Measurements from ENCODE around the gene WBP2. TPM values are rescaled to one million over a fixed set of nuclear protein-coding genes. Genes with fewer than 3 reads are reported as not detected.
"Not testable (repeated sequence)": the region's sequence is repeated elsewhere in the genome, so short reads cannot be mapped to it uniquely, and the experiment has no call there.

WBP2 gene
- total and polyA plus RNA-seq, 7 experiments from 2014 or later: 84.8 to 159 (median 99.4) TPM

GRCh38 chr17:75854101-75854748 is 910 bp downstream of the WBP2 start:
- Histone ChIP-seq H3K4me1 (ENCODE audit: control insufficient read depth in 2 of 2, insufficient read depth in 2 of 2, low read length in 2 of 2) (peaks cover 19 to 25% of the 10 kb centered on the region in 2 donors), H3K36me3 (ENCODE audit: control insufficient read depth in 2 of 3, insufficient read depth in 3 of 3, low read length in 3 of 3) (peaks cover 11 to 24% (median 11%) of the 10 kb centered on the region in 3 experiments), H3K9me3 (ENCODE audit: control insufficient read depth in 2 of 3, low read length in 3 of 3) (no peaks in the 10 kb centered on the region), H3K27me3 (ENCODE audit: control insufficient read depth in 2 of 2, insufficient read depth in 2 of 2, low read length in 2 of 2) (no peaks in the 10 kb centered on the region), H3K27ac (ENCODE audit: low read depth, low read length) (peak overlapping the region; percentile 85), H3K4me3 (ENCODE audit: low read length) (peak overlapping the region; percentile 68)
- peaks cover 0 to 15% (median 0%) of the 10 kb centered on the region in 5 donors for H3K36me3 Mint-ChIP-seq
- ATAC-seq: no peak
- POLR2A ChIA-PET: interaction anchor here (0.6 to 16.6 kb wide), 17 partner anchors 8 to 583 kb away, joined by 3 to 354 read pairs (median 18); partner anchors contain the start of genes GALK1, MIF4GD, MRPL38 and TRIM47
- no peaks in the 10 kb centered on the region for H3K9me3 Mint-ChIP-seq
- no peak overlapping the region for H3K4me3 Mint-ChIP-seq
- H3K4me1 Mint-ChIP-seq: peaks cover 19 to 51% (median 36%) of the 10 kb centered on the region in 7 donors
- intact Hi-C loops (cut with micrococcal nuclease): loop anchor here in 1 of 2 donors (2.0 kb wide), 3 partner anchors 27 to 873 kb away; partner anchors contain the start of genes JMJD6, METTL23 and UBALD2
- no peak for DNase-seq
- CTCF ChIA-PET: interaction anchor here (1.0 to 4.3 kb wide), 11 partner anchors 9 to 160 kb away, joined by 3 to 17 read pairs (median 4); partner anchors contain the start of genes GALK1, UNC13D and UNK
- H3K27me3 Mint-ChIP-seq: no peaks in the 10 kb centered on the region
- no peak overlapping the region for H3K27ac Mint-ChIP-seq

- no peak overlapping the region for H3K4me3 ChIP-seq (ENCODE audit: low read length)
- no peaks in the 10 kb centered on the region for H3K9me3 ChIP-seq (ENCODE audit: control insufficient read depth in 2 of 3, low read length in 3 of 3)
- peak overlapping the region in 6 of 9 donors; percentile 44 to 84 (median 66) for H3K27ac Mint-ChIP-seq
- POLR2A ChIA-PET: interaction anchor here (1.4 to 16.6 kb wide), 11 partner anchors 9 to 89 kb away, joined by 6 to 354 read pairs (median 40); partner anchors contain the start of genes GALK1, MRPL38, TRIM47 and TRIM65
- H3K36me3 ChIP-seq (ENCODE audit: control insufficient read depth in 2 of 3, insufficient read depth in 3 of 3, low read length in 3 of 3): peaks cover 12 to 32% (median 13%) of the 10 kb centered on the region in 3 experiments
- H3K4me1 Mint-ChIP-seq: peaks cover 19 to 49% (median 30%) of the 10 kb centered on the region in 7 donors
- CTCF ChIA-PET: interaction anchor here (1.1 to 4.3 kb wide), 6 partner anchors 9 to 100 kb away, joined by 3 to 17 read pairs (median 5); partner anchors contain the start of genes GALK1 and UNC13D
- peaks cover 19 to 24% of the 10 kb centered on the region in 2 donors for H3K4me1 ChIP-seq (ENCODE audit: control insufficient read depth in 2 of 2, insufficient read depth in 2 of 2, low read length in 2 of 2)
- peaks cover 0 to 19% (median 4%) of the 10 kb centered on the region in 5 donors for H3K36me3 Mint-ChIP-seq
- intact Hi-C loops (cut with micrococcal nuclease): no loop called here
- H3K27me3 ChIP-seq (ENCODE audit: control insufficient read depth in 2 of 2, insufficient read depth in 2 of 2, low read length in 2 of 2): no peaks in the 10 kb centered on the region
- no peak overlapping the region for H3K27ac ChIP-seq (ENCODE audit: low read depth, low read length)
- ATAC-seq (no peak), DNase-seq (no peak)
- H3K9me3 Mint-ChIP-seq: no peaks in the 10 kb centered on the region
- no peaks in the 10 kb centered on the region for H3K27me3 Mint-ChIP-seq
- peak overlapping the region in 5 of 10 donors; percentile 56 to 66 (median 60) for H3K4me3 Mint-ChIP-seq
Observed at GRCh38 chr17:75853433-75853832, 1.7 kb downstream of the WBP2 start.

DNA sequence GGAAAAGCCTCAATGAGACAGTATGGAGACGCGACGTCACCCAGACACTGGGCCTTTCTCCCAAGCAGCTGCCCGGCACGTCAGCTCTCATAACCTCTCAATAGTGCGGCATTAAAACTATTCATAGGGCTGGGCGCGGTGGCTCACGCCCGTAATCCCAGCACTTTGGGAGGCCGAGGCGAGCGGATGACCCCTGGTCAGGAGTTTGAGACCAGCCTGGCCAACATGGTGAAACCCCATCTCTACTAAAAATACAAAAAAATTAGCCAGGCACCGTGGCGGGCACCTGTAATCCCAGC is 3.5 kb downstream of the WBP2 start:
- intact Hi-C loops (cut with micrococcal nuclease); CTCF ChIA-PET; H3K27me3 Mint-ChIP-seq; DNase-seq; H3K9me3 Mint-ChIP-seq; H3K27ac Mint-ChIP-seq; H3K4me3 ChIP-seq (ENCODE audit: low read length); H3K27me3 ChIP-seq (ENCODE audit: control insufficient read depth in 2 of 2, insufficient read depth in 2 of 2, low read length in 2 of 2); H3K27ac ChIP-seq (ENCODE audit: low read depth, low read length); ATAC-seq; H3K9me3 ChIP-seq (ENCODE audit: control insufficient read depth in 2 of 3, low read length in 3 of 3): not testable (repeated sequence)
- H3K36me3 Mint-ChIP-seq: peaks cover 0 to 29% (median 6%) of the 10 kb centered on the region in 5 donors
- H3K4me1 ChIP-seq (ENCODE audit: control insufficient read depth in 2 of 2, insufficient read depth in 2 of 2, low read length in 2 of 2): peaks cover 19 to 24% of the 10 kb centered on the region in 2 donors
- peaks cover 19 to 49% (median 28%) of the 10 kb centered on the region in 7 donors for H3K4me1 Mint-ChIP-seq
- H3K4me3 Mint-ChIP-seq: peak overlapping the region in 1 of 10 donors; percentile 27
- POLR2A ChIA-PET: interaction anchor here (0.5 to 16.6 kb wide), 5 partner anchors 19 to 75 kb away, joined by 4 to 354 read pairs (median 40); partner anchors contain the start of genes MRPL38, TRIM47 and TRIM65
- peaks cover 13 to 50% (median 24%) of the 10 kb centered on the region in 3 experiments for H3K36me3 ChIP-seq (ENCODE audit: control insufficient read depth in 2 of 3, insufficient read depth in 3 of 3, low read length in 3 of 3)

- Mint-ChIP-seq H3K4me1 (peaks cover 14 to 44% (median 24%) of the 10 kb centered on the region in 7 donors), H3K4me3 (no peak overlapping the region), H3K9me3 (no peaks in the 10 kb centered on the region), H3K27me3 (no peaks in the 10 kb centered on the region), H3K36me3 (peaks cover 0 to 35% (median 6%) of the 10 kb centered on the region in 5 donors), H3K27ac (no peak overlapping the region)
- H3K4me3 ChIP-seq (ENCODE audit: low read length): no peak overlapping the region
- DNase-seq (no peak), ATAC-seq (no peak)
- POLR2A ChIA-PET: interaction anchor here (0.9 to 16.6 kb wide), 5 partner anchors 14 to 87 kb away, joined by 3 to 354 read pairs (median 6); partner anchors contain the start of genes GALK1 and TRIM47
- H3K36me3 ChIP-seq (ENCODE audit: control insufficient read depth in 2 of 3, insufficient read depth in 3 of 3, low read length in 3 of 3): peaks cover 13 to 56% (median 24%) of the 10 kb centered on the region in 3 experiments
- no peaks in the 10 kb centered on the region for H3K9me3 ChIP-seq (ENCODE audit: control insufficient read depth in 2 of 3, low read length in 3 of 3)
- no peak overlapping the region for H3K27ac ChIP-seq (ENCODE audit: low read depth, low read length)
- H3K4me1 ChIP-seq (ENCODE audit: control insufficient read depth in 2 of 2, insufficient read depth in 2 of 2, low read length in 2 of 2): peaks cover 14 to 18% of the 10 kb centered on the region in 2 donors
- CTCF ChIA-PET: interaction anchor here (0.6 kb wide), 1 partner anchor 10 kb away, joined by 3 read pairs; no protein-coding TSS in a partner anchor
- no peaks in the 10 kb centered on the region for H3K27me3 ChIP-seq (ENCODE audit: control insufficient read depth in 2 of 2, insufficient read depth in 2 of 2, low read length in 2 of 2)
- intact Hi-C loops (cut with micrococcal nuclease): no loop called here
Observed at GRCh38 chr17:75850928-75851692, 4.0 kb downstream of the WBP2 start.

DNA sequence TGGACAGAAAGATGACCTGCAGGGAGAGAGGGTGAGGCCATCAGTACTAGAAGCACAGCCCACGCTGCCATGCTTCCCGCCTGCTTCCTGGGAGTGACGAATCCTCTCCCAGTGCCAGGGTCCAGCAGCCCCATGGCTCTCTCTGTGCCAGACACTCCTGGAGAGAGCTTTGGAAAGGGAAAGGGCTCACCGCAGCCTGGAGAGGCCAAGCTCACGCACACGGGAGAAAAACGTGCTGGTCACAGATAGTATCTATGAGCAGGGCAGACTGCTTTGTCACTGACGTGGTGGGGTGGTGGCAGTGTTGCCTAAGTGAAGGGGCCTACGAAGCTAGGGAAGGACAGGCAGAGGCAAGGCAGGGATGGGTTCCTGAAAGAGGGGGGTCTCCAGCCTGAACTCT is 5.4 kb downstream of the WBP2 start:
- H3K27me3 Mint-ChIP-seq: no peaks in the 10 kb centered on the region
- CTCF ChIA-PET: interaction anchor here (0.9 kb wide), 1 partner anchor 56 kb away, joined by 3 read pairs; no protein-coding TSS in a partner anchor
- no peaks in the 10 kb centered on the region for H3K9me3 Mint-ChIP-seq
- no peak for DNase-seq
- no peak overlapping the region for H3K4me3 Mint-ChIP-seq
- H3K27ac Mint-ChIP-seq: peak overlapping the region in 3 of 9 donors; percentile 18 to 47 (median 31)
- no peak overlapping the region for H3K27ac ChIP-seq (ENCODE audit: low read depth, low read length)
- H3K36me3 ChIP-seq (ENCODE audit: control insufficient read depth in 2 of 3, insufficient read depth in 3 of 3, low read length in 3 of 3): peaks cover 13 to 62% (median 24%) of the 10 kb centered on the region in 3 experiments
- H3K4me3 ChIP-seq (ENCODE audit: low read length): no peak overlapping the region
- H3K4me1 ChIP-seq (ENCODE audit: control insufficient read depth in 2 of 2, insufficient read depth in 2 of 2, low read length in 2 of 2): peaks cover 18 to 25% of the 10 kb centered on the region in 2 donors
- POLR2A ChIA-PET: interaction anchor here (0.7 to 16.6 kb wide), 7 partner anchors 9 to 85 kb away, joined by 3 to 238 read pairs (median 3); partner anchors contain the start of gene GALK1
- intact Hi-C loops (cut with micrococcal nuclease): loop anchor here in 1 of 2 donors (2.0 kb wide), 1 partner anchor 17 kb away; no protein-coding TSS in a partner anchor
- no peaks in the 10 kb centered on the region for H3K9me3 ChIP-seq (ENCODE audit: control insufficient read depth in 2 of 3, low read length in 3 of 3)
- ATAC-seq: no peak
- peaks cover 18 to 53% (median 27%) of the 10 kb centered on the region in 7 donors for H3K4me1 Mint-ChIP-seq
- no peaks in the 10 kb centered on the region for H3K27me3 ChIP-seq (ENCODE audit: control insufficient read depth in 2 of 2, insufficient read depth in 2 of 2, low read length in 2 of 2)
- H3K36me3 Mint-ChIP-seq: peaks cover 0 to 36% (median 6%) of the 10 kb centered on the region in 5 donors

- no peak overlapping the region for H3K4me3 Mint-ChIP-seq
- peaks cover 0 to 36% (median 6%) of the 10 kb centered on the region in 5 donors for H3K36me3 Mint-ChIP-seq
- ChIA-PET CTCF (interaction anchor here (0.9 kb wide), 1 partner anchor 56 kb away, joined by 3 read pairs; no protein-coding TSS in a partner anchor), POLR2A (interaction anchor here (1.2 to 16.6 kb wide), 6 partner anchors 16 to 73 kb away, joined by 3 to 238 read pairs (median 24); partner anchors contain the start of genes TRIM65 and UNK)
- no peak overlapping the region for H3K27ac ChIP-seq (ENCODE audit: low read depth, low read length)
- intact Hi-C loops (cut with micrococcal nuclease): loop anchor here in 1 of 2 donors (2.0 kb wide), 1 partner anchor 16 kb away; no protein-coding TSS in a partner anchor
- no peaks in the 10 kb centered on the region for H3K27me3 Mint-ChIP-seq
- peaks cover 17 to 51% (median 24%) of the 10 kb centered on the region in 7 donors for H3K4me1 Mint-ChIP-seq
- ATAC-seq (no peak), DNase-seq (no peak)
- H3K9me3 ChIP-seq (ENCODE audit: control insufficient read depth in 2 of 3, low read length in 3 of 3): no peaks in the 10 kb centered on the region
- peak overlapping the region in 1 of 9 donors; percentile 18 for H3K27ac Mint-ChIP-seq
- no peaks in the 10 kb centered on the region for H3K27me3 ChIP-seq (ENCODE audit: control insufficient read depth in 2 of 2, insufficient read depth in 2 of 2, low read length in 2 of 2)
- peaks cover 13 to 62% (median 24%) of the 10 kb centered on the region in 3 experiments for H3K36me3 ChIP-seq (ENCODE audit: control insufficient read depth in 2 of 3, insufficient read depth in 3 of 3, low read length in 3 of 3)
- peaks cover 15 to 25% of the 10 kb centered on the region in 2 donors for H3K4me1 ChIP-seq (ENCODE audit: control insufficient read depth in 2 of 2, insufficient read depth in 2 of 2, low read length in 2 of 2)
- H3K9me3 Mint-ChIP-seq: no peaks in the 10 kb centered on the region
- H3K4me3 ChIP-seq (ENCODE audit: low read length): no peak overlapping the region
Observed at GRCh38 chr17:75849279-75849646, 5.9 kb downstream of the WBP2 start.

All from naive thymus-derived CD4-positive, alpha-beta T cell (primary cell).